DMS79 treated with DMSO at 0.1 percent for 48 hours (cell line): ENCODE results near the gene TTLL10.
A peak's percentile ranks its signal among the peaks of the same experiment; 100 is the strongest.

Experiments used
- DNase-seq: peaks from one replicate; lab custom pipeline; 2025; lab: John Stamatoyannopoulos, UW

TTLL10 gene

DNA sequence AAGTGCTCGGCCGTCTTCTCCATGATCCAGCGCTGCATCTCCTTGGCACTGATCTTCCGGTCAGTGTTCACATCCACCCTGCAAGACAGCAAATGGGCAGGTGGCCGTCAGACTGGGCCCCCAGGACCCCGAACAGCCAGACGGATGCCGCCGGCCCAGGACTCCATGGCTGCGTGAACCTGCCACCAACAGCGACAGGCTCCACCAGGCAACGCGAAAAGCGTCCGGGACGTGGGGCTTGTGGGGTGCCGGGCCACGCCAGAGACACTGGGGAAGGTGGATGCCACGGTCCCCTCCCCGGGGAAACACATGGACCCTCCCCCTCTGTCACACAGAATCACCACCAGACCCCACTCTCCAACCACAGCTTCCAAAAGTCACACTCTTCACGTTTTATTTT, 50.2 kb downstream of the TTLL10 start:
- DNase-seq: no peak

DNA sequence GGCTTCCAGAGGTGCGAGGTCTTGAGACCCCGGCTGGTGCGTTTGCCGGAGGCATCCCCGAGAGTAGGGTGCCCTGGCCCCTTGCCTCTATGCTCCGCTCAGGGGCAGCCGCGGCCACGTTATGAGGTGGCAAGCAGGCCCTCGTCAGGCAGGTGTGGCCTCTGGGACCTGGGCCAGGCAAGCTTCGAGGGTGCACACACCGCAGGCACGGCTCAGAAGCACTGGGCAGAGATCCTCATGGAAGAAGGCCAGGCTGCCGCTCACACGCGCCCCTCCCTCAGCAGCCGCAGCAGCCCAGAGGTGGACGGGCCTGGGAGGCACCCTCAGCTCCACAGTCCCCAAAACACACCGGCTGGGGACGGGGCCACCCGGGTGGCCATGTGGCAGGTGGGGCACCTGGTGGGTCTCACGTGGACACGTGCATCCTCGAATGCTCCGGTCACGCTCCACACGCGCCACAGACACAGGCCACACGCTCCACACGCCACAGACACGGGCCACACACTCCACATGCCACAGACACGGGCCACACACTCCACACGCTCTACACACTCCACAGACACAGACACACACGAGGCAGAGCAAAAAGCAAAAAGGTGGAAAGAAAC, 51.7 kb downstream of the TTLL10 start:
- DNase-seq: peak; percentile 34

DNA sequence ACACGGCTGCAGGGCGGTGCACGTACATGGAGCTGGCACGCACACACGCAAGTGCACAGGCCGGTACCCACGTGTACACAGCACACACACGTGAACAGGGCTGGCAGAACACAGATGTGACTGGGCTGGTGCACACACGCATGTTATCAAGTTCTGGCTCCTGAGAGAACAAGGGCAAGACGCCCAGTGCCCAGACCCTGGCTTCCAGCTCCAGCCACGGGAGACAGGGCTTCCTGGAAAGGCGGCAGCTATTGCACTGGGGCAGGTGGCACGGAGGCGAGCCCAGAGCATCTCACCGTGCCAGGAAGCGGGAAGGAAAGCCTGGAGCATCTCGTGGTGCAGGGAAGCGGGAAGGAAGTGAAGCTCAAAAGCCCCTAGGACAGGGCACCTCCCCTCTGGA, 52.2 kb downstream of the TTLL10 start:
- no peak for DNase-seq

DNA sequence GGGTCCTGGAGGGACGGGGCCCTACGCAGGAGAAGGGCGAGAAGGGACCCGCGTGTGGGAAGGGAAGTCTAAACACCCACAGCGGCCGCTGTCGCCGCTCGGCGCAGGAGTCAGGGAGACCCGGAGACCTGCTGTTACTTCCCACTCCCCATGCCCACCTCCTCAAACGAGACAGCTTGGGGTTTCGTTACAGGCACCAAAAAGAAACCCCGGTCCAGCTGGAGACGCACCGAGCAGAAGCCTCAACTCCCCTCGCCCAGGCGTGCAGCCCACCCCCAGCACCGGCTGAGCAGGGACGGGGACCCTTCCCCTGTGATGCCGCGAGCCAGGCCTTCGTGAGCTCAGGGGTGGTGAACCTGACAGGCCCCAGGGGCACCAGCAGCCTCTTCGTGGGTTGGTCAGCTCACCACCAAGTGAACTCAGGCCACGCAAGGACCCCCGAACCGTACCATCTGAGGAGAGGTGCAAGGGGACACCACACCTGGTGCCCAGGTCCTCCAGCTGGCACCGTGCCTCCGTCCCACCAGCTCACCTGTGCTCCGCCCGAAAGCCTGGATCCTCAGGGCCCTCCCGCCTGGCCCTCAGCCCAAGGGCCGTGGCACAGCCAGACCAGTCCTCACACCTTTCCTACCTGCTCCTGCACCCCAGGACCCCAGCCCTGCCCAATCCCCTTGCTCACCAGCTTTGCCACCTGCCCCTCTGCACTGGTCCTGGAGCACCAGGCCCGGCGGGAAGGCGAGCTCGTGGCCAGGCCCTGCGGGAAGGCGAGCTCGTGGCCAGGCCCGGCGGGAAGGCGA, 53.1 kb downstream of the TTLL10 start:
- DNase-seq: no peak

DNA sequence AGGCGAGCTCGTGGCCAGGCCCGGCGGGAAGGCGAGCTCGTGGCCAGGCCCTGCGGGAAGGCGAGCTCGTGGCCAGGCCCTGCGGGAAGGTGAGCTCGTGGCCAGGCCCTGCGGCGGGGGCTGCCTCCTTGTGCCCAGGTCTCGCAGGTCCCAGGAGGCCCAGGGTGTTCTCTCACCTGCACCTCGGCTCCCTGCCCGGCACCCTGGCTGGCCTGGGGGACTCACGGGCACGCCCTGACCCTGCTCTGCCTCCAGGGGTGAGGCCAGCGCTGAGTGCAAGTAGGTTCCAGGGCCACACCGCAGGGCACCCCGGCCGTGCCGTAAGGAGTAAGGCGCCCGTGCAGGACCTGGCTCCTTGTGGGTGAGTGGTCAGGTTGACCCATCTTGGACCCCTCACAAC, 53.7 kb downstream of the TTLL10 start:
- DNase-seq: no peak

DNA sequence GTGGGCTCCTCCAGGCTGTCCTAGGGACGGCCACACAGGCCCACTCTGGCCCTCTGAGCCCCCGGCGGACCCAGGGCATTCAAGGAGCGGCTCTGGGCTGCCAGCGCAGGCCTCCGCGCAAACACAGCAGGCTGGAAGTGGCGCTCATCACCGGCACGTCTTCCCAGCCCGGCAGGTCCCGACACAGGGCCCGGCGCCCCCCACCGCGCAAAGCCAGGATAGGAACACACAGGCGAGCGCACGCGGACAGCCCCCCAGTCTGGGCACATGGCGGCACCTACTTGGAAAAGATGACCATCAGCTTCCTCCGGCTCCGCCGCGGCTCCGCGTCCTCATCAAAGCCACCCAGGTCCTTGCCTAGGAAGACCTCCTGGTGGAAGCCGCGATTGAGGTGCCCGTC, 54.5 kb downstream of the TTLL10 start:
- DNase-seq: no peak

- no peak for DNase-seq
Measured at GRCh38 chr1:1228596-1229321, 55.1 kb downstream of the TTLL10 start.

DNA sequence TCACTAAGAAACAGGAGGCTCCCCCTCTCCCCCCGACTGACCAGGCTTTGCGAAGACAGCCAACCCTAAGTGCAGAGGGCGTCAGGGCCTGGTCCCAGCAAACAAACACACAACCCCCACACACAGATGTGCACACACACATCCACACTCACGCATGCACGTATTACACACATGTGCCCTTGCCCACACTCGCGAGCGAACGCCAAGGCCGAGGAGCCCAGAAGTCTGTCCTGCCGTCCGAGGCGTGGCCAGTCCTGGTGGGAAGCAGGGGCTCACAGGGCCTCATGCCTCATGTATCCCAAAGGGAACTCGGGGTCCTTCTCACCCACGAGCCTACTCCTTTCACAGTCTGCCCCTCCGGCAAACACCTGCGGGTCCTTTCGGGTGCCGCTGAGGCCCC, 56.1 kb downstream of the TTLL10 start:
- DNase-seq: no peak

GRCh38 chr1:1230656-1231399, 57.1 kb downstream of the TTLL10 start:
- DNase-seq: peak; percentile 12

DNA sequence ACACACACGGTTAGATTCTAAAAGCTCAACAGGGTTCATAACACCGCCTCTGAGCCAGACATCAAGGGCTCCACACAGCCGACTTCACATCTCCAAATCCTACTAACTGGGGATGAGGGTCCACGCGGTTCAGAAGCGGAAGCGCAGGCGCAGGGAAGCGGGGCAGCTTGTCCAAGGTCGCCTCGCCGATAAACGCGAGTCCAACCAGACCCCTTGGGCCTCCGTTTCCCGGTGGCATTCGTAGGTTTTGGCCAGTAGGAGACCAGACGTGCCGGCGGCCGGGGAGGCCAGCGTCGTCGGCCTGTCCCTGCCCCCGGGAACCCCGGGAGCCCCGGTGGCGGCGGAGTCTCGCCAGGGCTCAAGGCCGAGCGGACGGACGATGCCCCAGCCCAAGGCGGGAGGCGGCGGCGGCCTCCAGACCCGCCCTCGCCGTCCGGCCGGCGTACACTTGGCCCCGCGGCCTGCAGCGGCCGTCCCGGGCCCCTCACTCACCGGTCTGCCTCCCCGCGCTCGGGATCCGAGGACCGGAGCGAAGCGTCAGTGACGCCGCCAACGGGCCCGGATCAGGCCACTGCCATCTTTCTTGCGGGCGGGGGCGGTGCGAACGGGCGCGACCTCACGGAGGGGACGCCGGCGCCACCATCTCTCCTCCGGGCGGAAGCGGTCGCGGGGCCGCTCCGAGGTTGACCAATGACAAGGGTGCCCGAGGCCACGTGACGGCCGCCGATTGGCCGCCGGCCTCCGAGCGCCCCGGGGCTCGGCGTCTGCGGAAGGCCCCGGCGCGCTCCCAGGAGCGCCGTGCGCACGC, 57.9 kb downstream of the TTLL10 start, which contains the start of gene SDF4:
Gene SDF4 (minus strand): TSS at position 602 of the 808 bp plus-strand sequence. CDS start 3,229 bp downstream, outside the sequence.
- peak; percentile 91 for DNase-seq

- no peak for DNase-seq
Measured at GRCh38 chr1:1232208-1232795, 58.6 kb downstream of the TTLL10 start, which contains the start of gene B3GALT6. B3GALT6 (plus strand) TSS chr1:1232237; CDS start chr1:1232279, 42 bp downstream.

GRCh38 chr1:1232796-1233566, 59.3 kb downstream of the TTLL10 start:
- no peak for DNase-seq

GRCh38 chr1:1233567-1233892, 59.9 kb downstream of the TTLL10 start:
- DNase-seq: no peak

- DNase-seq: no peak
Measured at GRCh38 chr1:1234180-1234808, 60.6 kb downstream of the TTLL10 start.

- DNase-seq: no peak
Measured at GRCh38 chr1:1235016-1235744, 61.5 kb downstream of the TTLL10 start.

DNA sequence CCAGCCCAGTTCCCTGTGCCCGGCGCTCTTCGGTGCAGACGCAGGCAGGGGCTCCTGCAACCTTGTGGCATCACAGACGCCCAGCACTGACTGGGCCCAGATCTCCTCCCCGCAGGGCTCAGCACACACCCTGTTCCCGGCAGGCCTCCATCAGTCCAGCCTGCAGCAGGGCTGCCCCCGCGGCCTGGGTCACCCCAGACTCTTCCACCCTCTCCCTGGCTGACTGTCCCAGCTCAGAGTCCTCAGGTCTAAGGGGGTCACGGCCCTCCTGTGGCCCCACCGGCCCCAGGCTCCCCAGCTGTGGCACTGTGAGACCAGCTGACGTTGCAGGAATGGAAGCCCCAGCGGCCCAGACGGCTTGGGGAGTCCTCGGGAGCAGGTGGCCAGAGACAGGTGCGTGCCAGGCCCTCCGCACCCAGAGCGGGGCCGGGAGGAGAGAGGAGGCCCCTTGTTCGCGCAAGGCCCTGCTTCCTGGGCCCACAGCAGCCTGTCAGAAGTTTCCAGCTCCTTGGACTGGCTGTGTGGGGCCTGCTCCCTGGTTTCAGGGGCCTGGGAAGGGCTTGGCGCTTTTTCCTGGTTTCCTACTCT, 62.6 kb downstream of the TTLL10 start:
- DNase-seq: no peak

DNA sequence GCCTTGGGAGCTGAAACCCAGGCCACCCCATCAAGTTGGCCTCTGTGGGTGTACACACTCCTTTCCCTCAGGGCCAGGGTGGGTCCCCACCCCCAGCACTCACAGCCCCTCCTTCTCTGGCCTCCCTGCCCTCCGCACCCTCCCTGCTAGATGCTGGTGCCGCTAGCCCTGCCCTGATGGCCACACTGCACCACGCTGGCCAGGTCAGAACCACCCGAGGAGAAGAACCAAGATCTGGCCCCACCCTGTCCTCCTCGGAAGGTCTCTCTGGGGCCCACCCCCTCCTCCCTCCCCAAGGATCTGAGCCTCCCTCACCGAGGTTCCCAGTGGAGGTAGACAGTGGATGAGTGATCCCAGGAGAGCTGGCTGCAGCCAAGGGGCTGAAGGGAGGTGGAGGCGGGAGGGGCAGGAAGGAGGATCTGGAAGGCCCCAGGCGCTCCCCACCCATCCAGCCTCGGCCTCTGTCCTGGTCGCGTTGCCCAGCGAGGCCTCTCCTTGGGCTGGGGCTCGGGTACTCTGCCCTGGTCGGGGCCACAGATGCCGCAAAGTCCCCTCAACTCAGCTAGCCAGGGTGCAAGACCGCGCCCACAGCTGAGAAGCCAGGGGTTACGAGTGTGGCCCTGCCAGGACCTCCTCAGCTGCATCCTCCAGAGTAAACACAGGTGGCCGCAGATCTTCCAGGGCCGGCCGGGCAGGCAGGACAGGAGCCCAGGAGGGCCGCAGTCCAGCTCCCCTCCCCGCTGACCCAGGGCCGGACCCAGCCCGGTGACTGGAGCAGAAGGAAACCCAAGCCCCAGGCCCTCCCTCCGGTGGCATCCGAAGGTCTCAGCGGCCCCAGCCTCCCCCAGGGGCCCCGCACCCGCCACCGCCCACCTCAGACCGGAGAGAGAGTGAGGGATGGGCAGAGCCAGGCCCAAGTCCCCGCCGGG, 63.5 kb downstream of the TTLL10 start:
- no peak for DNase-seq
